Uterus (tissue), 2 donors: Measurements from ENCODE around the gene ZNF423.

ENCODE experiments used
- POLR2A ChIP-seq, 2 donors: fragments of 450-650 bp; IDR thresholded peaks; one replicate each; pipeline ENCODE4 v1.6.1; 2016; ENCODE audit warnings: antibody characterized with exemption in 2 of 2, mild to moderate bottlenecking in 1 of 2, moderate library complexity in 1 of 2
- TF ChIP-seq, protein P1 (sequence below), 4 experiments: fragments of 200-600 bp in 2 of 4; fragments of 450-650 bp in 2 of 4; sonication (generic) in 2 of 4; IDR thresholded peaks; one replicate each; pipeline ENCODE4 v1.5.1; 2016 to 2019; ENCODE audit warnings: antibody characterized with exemption in 4 of 4, mild to moderate bottlenecking in 2 of 4, moderate library complexity in 1 of 4

DNA sequence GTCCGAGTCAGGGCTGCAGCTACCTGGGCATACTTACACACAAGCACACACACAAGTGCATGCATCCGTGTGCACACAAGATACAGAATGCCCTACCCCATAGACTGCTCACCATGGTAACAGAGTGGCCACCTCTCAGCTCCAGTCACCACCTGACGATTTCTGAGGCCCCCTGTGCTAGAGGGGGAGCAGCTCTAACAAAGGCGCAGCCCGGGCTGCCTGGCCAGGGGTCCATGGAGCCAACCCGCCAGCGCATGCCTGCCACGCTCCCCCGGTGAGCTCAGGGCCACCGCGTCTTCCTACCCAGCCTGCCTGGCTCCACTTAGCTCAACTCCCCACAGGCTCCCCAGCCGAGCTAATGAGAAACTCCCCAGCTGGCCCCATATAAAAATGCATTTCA lies 75.5 kb downstream of the ZNF423 start:
- TF ChIP-seq, protein P1, sequence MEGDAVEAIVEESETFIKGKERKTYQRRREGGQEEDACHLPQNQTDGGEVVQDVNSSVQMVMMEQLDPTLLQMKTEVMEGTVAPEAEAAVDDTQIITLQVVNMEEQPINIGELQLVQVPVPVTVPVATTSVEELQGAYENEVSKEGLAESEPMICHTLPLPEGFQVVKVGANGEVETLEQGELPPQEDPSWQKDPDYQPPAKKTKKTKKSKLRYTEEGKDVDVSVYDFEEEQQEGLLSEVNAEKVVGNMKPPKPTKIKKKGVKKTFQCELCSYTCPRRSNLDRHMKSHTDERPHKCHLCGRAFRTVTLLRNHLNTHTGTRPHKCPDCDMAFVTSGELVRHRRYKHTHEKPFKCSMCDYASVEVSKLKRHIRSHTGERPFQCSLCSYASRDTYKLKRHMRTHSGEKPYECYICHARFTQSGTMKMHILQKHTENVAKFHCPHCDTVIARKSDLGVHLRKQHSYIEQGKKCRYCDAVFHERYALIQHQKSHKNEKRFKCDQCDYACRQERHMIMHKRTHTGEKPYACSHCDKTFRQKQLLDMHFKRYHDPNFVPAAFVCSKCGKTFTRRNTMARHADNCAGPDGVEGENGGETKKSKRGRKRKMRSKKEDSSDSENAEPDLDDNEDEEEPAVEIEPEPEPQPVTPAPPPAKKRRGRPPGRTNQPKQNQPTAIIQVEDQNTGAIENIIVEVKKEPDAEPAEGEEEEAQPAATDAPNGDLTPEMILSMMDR (IDR thresholded peaks at IDR 0.05) = no peak
- no peak for TF ChIP-seq POLR2A (IDR thresholded peaks at IDR 0.05)
